ENCODE data around the gene REV1.

Gene REV1

GRCh38 chr2:99481941-99482340 lies 7.9 kb downstream of the REV1 start (continued):
- TF ChIP-seq ZNF510 (tag by site-specific recombination; IDR thresholded peaks at IDR 0.05; ENCODE audit: insufficient replicate concordance) (no peak), ZNF10 (tag by site-specific recombination; IDR thresholded peaks at IDR 0.05) (no peak), ZNF76 (tag by site-specific recombination; IDR thresholded peaks at IDR 0.05; ENCODE audit: borderline replicate concordance, low read depth) (no peak), ZNF571 (tag by site-specific recombination; IDR thresholded peaks at IDR 0.05) (no peak), ZBTB26 (tag by site-specific recombination; optimal IDR thresholded peaks at IDR 0.05) (no peak), GLI4 (tag by site-specific recombination; IDR thresholded peaks at IDR 0.05) (no peak), ZNF600 (tag by site-specific recombination; IDR thresholded peaks at IDR 0.05) (no peak), ZNF324 (tag by site-specific recombination; IDR thresholded peaks at IDR 0.05) (no peak), ZNF394 (tag by site-specific recombination; IDR thresholded peaks at IDR 0.05; ENCODE audit: borderline replicate concordance) (no peak), ZNF423 (tag by site-specific recombination; IDR thresholded peaks at IDR 0.05) (no peak), ZNF501 (tag by site-specific recombination; IDR thresholded peaks at IDR 0.05) (no peak), ZNF768 (tag by site-specific recombination; IDR thresholded peaks at IDR 0.05) (no peak), KLF8 (tag by site-specific recombination; IDR thresholded peaks at IDR 0.05) (no peak), ZFP37 (tag by site-specific recombination; IDR thresholded peaks at IDR 0.05) (no peak), TCF7L2 (IDR thresholded peaks at IDR 0.05; ENCODE audit: borderline replicate concordance, low read depth, low read length) (no peak), KLF9 (tag by site-specific recombination; IDR thresholded peaks at IDR 0.05; ENCODE audit: low read depth) (no peak), PRDM6 (tag by site-specific recombination; IDR thresholded peaks at IDR 0.05) (peak; percentile 75), SETDB1 (IDR thresholded peaks at IDR 0.05; ENCODE audit: insufficient read length, low read length) (no peak)
- TF ChIP-seq, protein P1, sequence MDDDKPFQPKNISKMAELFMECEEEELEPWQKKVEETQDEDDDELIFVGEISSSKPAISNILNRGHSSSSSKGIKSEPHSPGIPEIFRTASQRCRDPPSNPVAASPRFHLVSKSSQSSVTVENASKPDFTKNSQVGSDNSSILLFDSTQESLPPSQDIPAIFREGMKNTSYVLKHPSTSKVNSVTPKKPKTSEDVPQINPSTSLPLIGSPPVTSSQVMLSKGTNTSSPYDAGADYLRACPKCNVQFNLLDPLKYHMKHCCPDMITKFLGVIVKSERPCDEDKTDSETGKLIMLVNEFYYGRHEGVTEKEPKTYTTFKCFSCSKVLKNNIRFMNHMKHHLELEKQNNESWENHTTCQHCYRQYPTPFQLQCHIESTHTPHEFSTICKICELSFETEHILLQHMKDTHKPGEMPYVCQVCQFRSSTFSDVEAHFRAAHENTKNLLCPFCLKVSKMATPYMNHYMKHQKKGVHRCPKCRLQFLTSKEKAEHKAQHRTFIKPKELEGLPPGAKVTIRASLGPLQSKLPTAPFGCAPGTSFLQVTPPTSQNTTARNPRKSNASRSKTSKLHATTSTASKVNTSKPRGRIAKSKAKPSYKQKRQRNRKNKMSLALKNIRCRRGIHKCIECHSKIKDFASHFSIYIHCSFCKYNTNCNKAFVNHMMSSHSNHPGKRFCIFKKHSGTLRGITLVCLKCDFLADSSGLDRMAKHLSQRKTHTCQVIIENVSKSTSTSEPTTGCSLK (tag by site-specific recombination; IDR thresholded peaks at IDR 0.05), result no peak
- TF ChIP-seq, protein P2, sequence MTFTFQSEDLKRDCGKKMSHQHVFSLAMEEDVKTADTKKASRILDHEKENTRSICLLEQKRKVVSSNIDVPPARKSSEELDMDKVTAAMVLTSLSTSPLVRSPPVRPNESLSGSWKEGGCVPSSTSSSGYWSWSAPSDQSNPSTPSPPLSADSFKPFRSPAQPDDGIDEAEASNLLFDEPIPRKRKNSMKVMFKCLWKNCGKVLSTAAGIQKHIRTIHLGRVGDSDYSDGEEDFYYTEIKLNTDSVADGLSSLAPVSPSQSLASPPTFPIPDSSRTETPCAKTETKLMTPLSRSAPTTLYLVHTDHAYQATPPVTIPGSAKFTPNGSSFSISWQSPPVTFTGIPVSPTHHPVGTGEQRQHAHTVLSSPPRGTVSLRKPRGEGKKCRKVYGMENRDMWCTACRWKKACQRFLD (tag by site-specific recombination; IDR thresholded peaks at IDR 0.05), result no peak
- TF ChIP-seq, protein P3, sequence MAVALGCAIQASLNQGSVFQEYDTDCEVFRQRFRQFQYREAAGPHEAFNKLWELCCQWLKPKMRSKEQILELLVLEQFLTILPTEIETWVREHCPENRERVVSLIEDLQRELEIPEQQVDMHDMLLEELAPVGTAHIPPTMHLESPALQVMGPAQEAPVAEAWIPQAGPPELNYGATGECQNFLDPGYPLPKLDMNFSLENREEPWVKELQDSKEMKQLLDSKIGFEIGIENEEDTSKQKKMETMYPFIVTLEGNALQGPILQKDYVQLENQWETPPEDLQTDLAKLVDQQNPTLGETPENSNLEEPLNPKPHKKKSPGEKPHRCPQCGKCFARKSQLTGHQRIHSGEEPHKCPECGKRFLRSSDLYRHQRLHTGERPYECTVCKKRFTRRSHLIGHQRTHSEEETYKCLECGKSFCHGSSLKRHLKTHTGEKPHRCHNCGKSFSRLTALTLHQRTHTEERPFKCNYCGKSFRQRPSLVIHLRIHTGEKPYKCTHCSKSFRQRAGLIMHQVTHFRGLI (tag by site-specific recombination; IDR thresholded peaks at IDR 0.05), result peak; percentile 100
- TF ChIP-seq, protein P4, sequence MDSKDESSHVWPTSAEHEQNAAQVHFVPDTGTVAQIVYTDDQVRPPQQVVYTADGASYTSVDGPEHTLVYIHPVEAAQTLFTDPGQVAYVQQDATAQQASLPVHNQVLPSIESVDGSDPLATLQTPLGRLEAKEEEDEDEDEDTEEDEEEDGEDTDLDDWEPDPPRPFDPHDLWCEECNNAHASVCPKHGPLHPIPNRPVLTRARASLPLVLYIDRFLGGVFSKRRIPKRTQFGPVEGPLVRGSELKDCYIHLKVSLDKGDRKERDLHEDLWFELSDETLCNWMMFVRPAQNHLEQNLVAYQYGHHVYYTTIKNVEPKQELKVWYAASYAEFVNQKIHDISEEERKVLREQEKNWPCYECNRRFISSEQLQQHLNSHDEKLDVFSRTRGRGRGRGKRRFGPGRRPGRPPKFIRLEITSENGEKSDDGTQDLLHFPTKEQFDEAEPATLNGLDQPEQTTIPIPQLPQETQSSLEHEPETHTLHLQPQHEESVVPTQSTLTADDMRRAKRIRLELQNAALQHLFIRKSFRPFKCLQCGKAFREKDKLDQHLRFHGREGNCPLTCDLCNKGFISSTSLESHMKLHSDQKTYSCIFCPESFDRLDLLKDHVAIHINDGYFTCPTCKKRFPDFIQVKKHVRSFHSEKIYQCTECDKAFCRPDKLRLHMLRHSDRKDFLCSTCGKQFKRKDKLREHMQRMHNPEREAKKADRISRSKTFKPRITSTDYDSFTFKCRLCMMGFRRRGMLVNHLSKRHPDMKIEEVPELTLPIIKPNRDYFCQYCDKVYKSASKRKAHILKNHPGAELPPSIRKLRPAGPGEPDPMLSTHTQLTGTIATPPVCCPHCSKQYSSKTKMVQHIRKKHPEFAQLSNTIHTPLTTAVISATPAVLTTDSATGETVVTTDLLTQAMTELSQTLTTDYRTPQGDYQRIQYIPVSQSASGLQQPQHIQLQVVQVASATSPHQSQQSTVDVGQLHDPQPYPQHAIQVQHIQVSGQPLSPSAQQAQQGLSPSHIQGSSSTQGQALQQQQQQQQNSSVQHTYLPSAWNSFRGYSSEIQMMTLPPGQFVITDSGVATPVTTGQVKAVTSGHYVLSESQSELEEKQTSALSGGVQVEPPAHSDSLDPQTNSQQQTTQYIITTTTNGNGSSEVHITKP (tag by site-specific recombination; IDR thresholded peaks at IDR 0.05), result peak; percentile 38; the same call in 1 of the 2 replicates
- TF ChIP-seq, protein P5, sequence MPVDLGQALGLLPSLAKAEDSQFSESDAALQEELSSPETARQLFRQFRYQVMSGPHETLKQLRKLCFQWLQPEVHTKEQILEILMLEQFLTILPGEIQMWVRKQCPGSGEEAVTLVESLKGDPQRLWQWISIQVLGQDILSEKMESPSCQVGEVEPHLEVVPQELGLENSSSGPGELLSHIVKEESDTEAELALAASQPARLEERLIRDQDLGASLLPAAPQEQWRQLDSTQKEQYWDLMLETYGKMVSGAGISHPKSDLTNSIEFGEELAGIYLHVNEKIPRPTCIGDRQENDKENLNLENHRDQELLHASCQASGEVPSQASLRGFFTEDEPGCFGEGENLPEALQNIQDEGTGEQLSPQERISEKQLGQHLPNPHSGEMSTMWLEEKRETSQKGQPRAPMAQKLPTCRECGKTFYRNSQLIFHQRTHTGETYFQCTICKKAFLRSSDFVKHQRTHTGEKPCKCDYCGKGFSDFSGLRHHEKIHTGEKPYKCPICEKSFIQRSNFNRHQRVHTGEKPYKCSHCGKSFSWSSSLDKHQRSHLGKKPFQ (tag by site-specific recombination; IDR thresholded peaks at IDR 0.05), result 0 out of 2 replicates have a peak, but pooled peaks have one; percentile 18
